NK-92 treated with Interleukin-12 subunit alpha and Interleukin-12 subunit beta, amount 100 ng/mL, for 24 hours (cell line): ENCODE measurements around the gene HS2ST1.
"Not testable (repeated sequence)": the region's sequence is repeated elsewhere in the genome, so short reads cannot be mapped to it uniquely, and the experiment has no call there.

Source experiments
- DNase-seq: peaks from one replicate; lab custom pipeline; 2025; lab: John Stamatoyannopoulos, UW

Gene HS2ST1

DNA sequence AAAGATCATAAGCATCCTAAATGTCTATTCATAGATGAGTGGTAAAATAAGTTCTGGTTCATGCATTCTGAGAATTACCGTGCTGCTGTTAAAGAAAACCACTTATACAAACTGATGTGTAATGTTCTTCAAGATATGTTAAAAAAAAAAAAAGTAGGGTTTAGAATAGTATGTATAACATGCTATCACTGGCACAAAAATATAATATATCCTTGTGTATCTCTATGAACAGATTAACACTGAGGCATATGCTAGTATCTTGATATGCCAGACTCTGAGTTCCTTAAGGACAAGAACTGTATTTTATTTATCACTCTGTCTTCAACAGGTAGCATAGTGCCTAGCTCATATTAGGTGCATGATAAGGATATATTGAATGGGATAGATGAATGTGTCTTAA lies 108.9 kb downstream of the HS2ST1 start:
- no peak for DNase-seq

DNA sequence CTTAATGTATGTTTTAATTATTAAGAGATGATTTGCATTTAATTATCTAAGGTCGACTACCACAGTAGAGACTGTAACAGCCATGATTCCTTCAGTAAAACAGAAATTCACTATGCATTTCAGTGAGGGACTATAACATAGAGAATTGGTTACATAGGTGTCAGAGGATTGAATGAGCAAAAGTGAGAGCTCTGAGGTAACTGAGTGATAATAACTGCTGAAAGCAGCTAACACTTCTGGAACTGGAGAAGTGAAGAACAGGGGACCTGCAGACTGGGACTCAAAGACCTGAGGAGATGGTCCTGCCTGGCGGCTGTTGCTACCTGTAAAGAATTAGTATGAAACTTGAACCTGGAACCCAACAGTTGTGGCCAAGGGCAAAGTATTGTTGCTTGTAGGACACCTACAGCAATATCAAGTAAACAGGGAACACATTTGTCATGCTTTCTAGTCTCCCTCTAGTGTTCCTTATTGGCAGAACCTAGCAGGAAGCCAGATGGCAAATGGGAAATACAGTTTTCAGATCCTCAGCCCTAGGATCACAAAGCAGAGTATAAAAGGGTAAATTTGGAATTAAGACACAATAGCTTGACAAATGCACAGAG lies 110.6 kb downstream of the HS2ST1 start:
- no peak for DNase-seq

DNA sequence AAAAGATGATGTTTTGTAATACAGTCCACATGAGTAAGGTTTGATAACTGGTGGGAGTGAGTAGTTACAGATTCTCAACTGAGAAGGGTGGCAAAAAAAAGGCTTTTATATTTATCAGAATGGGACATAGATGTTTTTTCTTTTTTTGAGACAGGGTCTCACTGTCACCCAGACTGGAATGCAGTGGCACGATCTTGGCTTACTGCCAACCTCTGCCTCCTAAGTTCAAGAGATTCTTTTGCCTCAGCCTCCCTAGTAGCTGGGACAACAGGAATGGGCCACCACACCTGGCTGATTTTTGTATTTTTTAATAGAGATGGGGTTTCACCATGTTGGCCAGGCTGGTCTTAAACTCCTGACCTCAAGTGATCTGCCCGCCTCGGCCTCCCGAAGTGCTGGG lies 113.1 kb downstream of the HS2ST1 start:
- DNase-seq, result not testable (repeated sequence)

DNA sequence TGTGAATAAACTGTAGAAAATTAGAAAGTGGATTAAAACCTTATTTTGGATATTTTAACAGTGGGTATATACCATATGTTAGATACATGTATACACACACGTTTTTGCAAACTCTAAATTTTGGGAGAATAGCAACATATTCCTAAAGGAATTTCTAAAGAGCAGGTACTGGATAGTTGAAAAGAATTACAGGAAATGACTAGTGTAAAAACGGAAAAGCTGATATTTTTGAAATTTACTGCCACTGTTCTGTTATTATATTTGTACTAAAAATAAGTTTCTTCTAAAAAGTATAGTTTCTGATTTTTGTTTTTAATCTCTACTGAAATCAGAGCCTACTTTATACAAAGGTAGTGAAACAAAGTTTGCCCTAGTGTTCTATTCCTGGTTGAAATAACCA lies 114.1 kb downstream of the HS2ST1 start:
- DNase-seq, result no peak

DNA sequence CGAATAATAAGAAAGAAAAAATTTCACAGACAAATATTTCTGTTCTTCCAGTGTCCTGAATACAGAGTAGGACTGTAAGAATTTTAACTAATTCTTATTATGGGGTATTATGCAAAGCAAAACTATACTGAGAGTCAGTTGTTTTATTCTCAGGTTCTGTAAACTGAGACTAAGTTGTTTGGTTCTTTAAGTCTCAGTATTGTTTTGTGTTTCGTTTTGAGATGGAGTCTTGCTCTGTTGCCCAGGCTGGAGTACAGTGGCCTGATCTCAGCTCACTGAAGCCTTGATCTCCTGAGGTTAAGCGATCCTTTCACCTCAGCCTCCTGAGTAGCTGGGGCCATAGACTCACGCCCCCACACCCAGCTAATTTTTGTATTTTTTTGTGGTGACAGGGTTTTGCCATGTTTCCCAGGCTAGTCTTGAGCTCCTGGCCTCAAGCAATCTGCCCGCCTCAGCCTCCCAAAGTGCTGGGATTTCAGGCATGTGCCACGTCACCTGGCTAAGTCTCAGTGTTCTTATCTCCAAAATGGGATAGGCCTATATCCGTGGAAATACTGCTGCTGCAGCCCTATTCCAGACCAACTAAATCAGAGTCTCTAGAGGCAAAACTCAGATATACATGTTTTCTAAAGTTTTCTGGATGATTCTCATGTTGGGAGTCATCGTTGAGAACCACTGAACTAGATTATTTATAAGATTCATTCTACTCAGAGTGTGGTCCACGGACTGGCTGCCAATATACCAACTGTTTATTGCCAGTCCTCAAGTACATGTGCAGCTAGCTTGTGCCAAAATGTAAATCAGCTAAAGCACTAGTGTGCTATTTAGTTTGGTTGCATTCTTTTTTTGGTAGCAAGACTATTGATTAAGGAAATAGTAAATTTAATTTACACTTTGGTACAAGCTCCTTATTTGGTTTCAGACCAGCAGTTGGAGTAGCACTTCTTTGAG lies 116.6 kb downstream of the HS2ST1 start:
- DNase-seq, result no peak

DNA sequence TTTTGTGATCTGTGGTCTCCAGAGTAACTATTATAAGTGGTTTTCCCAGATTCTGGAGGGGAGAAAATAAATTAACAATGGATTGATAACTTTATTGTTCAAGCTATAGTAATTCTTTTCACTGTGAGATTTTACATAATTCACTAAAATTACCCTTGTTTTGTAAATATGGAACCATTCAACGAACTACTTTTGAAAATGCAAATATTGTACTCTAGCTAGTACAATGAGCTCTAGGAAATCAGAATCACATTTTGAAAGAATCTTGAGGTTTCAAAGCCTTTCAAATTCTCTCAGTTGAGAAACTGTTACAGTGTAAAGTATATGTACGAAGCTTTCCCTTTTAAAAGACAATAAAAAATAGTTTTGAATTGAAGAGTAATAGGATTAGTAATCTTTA lies 119.9 kb downstream of the HS2ST1 start:
- DNase-seq, result no peak

DNA sequence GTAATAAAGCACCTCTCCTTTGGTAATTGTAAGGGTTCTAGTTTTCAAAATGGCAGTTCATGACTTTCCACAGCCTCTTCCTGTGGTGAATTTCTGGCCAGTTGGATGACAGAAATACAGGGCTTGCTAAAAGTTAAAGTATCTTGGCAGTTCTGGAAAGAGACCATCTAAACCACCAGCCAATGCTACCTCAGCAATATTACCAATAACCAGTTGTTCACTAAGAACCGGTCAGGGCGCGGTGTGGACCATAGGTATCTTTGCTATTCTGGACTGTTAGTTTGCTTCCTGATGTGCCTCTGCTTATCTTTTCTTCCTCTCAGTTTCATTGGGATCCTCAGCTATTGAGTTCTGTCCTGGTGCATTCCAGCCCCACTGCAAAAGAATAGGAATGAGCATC lies 124.7 kb downstream of the HS2ST1 start:
- no peak for DNase-seq

DNA sequence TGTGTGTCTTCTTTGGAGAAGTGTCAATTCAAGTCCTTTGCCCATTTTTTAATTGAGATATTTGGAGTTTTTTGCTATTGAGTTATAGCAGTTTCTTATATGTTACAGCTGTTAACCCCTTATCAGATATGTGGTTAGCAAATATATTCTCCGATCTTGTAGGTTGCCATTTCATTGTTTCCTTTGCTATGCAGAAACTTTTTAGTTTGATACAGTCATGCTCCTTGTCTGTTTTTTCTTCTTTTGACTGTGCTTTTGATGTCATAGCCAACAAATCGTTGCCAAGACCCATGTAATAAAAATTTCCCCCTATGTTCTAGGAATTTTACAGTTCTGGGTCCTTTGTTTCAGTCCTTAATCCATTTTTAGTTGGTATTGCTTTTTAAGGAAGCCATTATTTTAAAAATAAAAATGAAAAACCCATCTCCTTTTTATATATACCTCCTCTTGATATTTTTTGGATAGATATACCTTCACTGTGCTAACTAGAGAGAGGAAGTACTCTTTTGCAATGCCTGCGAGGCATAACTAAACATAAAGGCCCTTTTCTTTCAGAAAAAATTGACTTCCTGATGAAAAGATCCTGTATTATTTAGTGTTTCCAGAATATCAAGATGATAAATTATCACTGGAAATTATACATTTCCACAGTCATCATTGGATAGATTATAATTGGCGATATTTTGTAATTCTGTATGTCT lies 127.8 kb downstream of the HS2ST1 start:
- no peak for DNase-seq

DNA sequence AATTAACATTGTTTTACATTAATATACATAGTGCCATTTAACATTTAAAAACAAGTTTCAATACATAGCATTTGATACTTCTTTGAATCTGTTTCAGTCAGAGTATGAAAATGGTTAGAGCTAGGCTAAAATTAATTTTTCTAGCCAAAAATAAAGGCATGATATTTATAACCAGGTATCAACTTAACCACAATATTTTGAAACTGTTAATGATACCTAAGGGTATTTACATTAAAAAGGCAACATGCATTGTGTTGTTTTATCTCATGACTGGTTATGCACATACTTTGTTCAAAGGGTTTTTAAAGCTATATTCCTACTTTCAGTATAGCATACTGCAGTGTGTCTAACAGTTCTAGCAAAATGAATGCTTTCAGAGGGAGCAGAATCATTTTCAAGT lies 130.0 kb downstream of the HS2ST1 start:
- DNase-seq, result no peak

DNA sequence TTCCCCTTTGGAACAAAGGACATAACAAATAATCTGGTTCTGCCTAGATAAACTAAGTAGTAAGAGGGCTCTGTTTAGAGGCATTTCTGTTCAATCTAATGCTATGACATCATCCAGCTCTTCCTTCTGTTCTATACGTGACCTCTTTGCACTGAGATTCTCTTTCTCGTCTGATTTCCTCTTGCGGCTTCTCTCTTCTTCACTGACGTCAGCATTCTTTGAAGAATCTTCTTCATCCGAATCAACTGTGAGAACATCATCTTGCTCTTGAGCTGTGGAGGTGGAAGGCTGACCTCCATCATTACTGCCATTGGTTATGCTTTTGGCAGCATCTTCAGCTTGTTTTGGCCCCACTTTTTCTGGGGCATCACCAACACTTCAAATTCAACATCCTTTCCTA lies 130.4 kb downstream of the HS2ST1 start:
- DNase-seq, result no peak

DNA sequence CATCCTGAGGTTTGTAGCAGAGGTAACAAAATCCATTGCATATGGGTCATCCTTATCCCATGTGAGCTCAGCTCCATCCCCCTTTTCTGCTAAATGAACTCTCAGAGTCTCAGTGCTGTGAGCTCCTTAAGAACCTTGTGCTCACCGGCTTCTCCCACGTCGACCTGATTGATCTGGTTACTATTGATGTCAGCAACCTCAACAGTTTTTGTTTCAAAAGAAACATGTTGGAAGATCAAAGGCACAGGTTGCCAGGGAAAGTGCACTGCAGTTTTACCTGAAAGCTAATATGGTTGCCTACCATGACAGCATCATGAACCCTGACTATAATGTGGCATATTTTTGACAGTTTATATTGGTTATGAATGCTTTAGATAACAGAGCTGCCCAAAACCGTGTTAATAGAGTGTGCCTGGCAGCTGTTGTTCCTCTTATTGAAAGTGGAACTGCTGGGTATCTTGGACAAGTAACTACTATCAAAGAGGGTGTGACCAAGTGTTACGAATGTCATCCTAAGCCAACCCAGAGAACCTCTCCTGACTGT lies 131.4 kb downstream of the HS2ST1 start:
- DNase-seq, result no peak

DNA sequence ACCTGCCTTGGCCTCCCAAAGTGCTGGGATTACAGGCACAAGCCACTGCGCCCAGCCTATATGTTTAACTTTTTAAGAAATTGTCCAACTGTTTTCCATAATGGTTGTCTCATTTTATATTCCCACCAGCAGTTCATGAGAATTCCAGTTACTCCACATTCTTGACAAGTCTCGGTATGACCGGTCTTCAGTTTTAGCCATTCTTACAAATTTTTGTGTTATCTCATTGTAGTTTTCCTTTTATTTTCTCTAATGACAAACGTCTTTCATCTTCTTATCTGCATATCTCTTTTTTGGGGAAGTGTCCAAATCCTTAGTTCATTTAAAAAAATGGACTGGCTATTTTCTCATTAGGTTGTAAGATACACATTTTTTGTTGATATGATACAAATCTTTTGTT lies 132.5 kb downstream of the HS2ST1 start:
- DNase-seq, result no peak

DNA sequence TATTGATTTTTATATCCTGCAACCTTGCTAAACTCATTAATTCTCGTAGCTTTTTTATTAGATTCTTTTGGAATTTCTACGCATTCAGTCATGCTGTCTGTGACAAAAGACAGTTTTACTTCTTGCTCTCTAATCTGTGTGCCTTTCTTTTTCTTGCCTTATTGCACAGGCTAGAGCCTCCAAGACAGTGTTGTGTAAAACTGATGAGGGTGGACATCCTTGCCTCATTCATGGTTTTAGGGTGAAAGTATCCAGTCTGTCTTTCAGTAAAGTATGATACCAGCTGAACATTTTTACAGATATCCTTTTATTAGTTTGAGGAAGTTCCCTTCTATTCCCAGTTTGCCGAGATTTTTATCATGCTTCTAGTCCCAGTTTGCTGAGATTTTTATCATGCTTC lies 133.8 kb downstream of the HS2ST1 start:
- DNase-seq, result no peak

DNA sequence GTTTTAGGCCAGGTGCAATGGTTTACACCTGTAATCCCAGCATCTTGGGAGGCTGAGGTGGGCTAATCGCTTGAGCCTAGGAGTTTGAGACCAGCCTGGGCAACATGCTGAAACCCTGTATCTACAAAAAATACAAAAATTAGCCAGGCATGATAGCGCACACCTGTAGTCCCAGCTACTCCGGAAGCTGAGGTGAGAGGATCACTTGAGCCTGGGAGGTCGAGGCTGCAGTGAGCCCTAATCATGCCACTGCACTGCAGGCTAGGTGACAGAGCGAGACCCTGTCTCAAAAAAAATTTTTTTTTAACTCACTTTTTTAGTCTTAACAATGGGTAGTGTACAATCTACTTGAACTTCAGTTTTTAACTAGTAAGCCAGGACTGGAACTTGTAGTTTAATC lies 137.5 kb downstream of the HS2ST1 start:
- no peak for DNase-seq

DNA sequence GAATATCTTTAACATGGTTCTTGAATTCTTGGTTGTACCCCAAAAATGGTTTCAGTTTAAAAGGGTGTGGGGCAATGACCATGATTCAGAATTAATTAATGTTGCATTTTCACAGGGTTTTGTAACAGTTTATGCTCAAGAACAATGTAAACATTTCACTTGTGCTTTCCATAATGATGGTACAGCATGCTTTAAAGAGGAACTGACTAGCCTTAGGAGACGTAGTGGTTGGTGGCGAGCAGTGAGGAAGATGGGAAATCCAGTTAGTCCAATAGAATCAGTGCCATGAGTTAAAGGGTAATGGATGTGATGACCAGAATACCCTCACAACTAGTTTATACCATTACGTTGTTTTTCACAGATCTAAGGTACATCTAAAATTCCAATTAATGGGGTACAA lies 138.0 kb downstream of the HS2ST1 start:
- DNase-seq, result no peak

DNA sequence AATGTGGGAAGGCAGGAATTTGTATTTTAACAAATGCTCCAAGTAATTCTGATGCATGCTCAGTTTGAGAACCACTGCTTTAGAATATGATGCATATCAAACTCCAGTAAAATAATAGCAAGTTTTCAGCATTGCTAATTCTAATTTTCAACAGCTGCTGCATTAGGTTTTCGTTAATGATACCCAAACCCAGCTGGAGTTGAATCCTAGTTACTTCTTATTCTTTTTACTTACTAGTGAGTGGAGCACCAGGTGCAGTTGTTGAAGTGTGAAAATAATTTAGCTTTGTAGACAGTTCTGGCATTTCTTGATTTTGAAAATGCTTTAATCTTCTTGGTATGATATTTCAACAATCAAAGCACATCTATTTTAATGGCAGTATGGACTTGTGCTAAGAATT lies 138.5 kb downstream of the HS2ST1 start:
- DNase-seq, result no peak

DNA sequence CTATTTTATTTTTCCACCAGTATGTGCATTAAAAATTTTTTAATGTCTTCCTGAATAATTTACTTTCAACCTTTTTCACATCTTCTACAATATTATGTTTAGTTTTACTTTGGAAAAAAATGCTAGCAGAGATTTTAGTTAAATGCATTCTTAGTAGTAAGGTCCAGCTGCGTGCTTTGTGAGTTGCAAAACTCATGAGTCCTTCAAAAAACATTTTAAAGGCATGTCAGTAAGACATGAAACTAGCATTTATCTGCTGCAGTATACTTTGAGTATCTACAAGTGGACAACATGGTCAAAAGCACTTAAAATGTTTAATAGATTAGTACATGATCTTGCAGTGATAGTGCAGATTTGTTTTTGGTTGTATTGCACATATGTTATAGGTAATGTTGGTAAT lies 139.0 kb downstream of the HS2ST1 start:
- DNase-seq, result no peak

DNA sequence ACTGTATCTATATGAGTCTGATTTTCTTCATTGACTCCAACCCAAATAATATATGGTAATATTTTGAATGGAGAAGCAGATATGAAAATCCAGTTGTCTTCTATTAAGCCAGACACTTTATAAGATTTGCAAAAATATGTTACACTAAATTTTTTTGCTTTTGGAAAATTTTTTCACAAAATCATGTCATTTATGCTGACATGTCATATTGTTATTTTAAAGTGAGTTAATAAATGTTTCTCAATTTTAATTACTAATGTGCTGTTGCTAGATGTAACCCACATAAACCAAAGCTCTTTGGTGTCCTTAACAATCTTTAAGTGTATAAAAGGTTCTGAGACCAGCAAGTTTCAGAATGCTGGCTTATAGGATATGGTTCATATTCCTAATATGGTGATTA lies 142.5 kb downstream of the HS2ST1 start:
- no peak for DNase-seq

DNA sequence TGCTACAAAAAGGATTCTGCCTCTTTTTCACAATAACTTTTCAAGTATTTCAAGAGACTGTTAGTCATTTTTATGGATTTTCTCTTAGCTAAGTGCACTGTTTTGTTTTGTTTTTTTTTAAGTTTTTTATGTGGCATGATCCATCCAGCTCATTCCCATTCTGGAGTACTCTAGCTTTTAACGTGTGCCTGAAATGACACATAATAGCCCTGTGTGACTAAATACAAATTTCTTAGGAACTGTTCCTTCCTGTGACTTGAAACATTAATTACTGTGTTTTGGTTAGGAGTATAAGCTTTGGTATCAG lies 143.9 kb downstream of the HS2ST1 start:
- no peak for DNase-seq

DNA sequence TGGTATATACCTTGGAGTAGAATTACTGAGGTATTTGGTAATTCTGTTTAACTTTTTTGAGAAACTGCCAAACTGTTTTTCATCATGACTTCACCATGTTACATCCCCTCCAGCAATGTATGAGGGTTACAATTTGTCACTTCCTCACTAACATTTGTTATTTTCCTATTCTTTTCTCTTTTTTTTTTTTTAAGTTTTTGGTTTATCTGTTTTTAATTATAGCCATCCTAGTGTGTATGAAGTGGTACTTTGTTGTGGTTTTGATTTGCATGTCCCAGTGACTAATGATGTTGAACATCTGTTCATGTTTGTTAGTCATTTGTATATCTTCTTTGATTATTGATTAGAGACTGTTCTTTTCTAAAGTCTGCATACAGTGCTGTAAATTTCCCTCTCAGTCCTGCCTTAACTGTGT lies 147.3 kb downstream of the HS2ST1 start:
- no peak for DNase-seq

DNA sequence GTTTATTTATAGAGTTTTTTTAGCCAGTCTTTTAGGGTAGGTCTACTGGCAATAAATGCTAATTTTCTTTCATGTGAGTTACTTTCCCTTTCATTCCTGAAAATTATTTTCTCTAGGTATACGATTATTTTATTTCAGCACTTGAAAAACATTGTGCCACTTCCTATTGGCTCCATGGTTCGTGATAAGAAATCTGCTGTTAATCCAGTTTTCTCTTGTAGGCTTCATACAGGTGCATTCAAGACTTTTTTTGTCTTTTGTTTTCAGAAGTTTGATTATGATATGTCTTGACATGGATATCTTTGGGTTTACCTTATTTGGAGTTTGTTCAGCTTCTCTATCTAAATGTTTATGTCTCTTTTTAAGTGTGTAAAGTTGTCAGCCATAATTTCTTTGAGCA lies 148.3 kb downstream of the HS2ST1 start:
- no peak for DNase-seq

DNA sequence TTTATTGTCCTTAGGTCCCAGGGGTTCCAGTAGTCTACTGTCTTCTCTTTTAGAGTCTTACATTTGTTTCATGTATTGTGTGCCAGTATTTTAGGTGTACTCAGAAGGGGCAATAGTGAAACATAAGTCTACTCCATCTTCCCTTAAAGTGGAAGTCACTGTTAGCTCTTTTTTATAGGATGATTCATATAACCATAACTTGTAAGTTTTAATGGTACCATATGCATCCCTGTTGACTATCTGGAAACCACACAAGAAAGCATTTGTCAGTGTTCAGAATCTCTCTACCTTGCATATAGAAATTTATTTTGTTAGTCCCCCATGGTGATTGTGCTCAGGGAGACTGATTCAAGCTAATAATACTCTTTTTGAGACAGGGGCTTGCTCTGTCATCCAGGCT lies 149.9 kb downstream of the HS2ST1 start:
- no peak for DNase-seq

DNA sequence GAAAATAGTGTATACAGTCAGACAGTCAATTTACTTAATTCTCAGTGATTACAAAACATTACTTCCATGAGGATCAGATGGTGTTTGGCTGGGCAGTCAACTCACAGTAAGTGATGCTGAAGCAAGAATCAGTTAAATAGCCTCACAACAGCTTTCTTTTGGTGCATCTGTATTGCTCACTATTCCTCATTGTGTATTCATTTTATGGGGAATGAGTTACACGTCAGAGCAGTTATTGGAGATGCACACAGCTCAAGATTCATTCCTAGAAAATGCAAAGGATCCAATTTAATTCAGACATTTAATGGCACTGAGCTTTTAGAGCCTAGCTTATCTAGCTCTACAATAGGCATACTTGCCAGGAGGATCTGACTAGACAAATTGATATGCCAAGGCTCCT lies 150.6 kb downstream of the HS2ST1 start:
- DNase-seq, result no peak
